ENCODE measurements around the gene FAT1.

- no peak for TF ChIP-seq CTCF (tag by site-specific recombination; IDR thresholded peaks at IDR 0.05)
- no peak for TF ChIP-seq HOXA7 (CRISPR knock-in tag; IDR thresholded peaks at IDR 0.05; ENCODE audit: borderline replicate concordance)
- no peak for TF ChIP-seq ZNF146 (tag by site-specific recombination; IDR thresholded peaks at IDR 0.05)
- no peak for TF ChIP-seq ZNF311 (tag by site-specific recombination; IDR thresholded peaks at IDR 0.05; ENCODE audit: borderline replicate concordance)
- no peak for TF ChIP-seq ZNF747 (tag by site-specific recombination; IDR thresholded peaks at IDR 0.05)
- TF ChIP-seq REST (tag by site-specific recombination; IDR thresholded peaks at IDR 0.05) = no peak
- no peak for TF ChIP-seq ZNF513 (tag by site-specific recombination; IDR thresholded peaks at IDR 0.05)
- TF ChIP-seq PBX3 (CRISPR knock-in tag; IDR thresholded peaks at IDR 0.05) = no peak
- no peak for TF ChIP-seq ZNF624 (tag by site-specific recombination; IDR thresholded peaks at IDR 0.05)
- TF ChIP-seq PATZ1 (tag by site-specific recombination; IDR thresholded peaks at IDR 0.05) = no peak
These were observed 163.0 kb downstream of the FAT1 start for GRCh38 chr4:186560647-186561046.
